Measurements from ENCODE around the gene HAAO.

- no peak for TF ChIP-seq EZH2phosphoT487 (IDR thresholded peaks at IDR 0.05; ENCODE audit: borderline replicate concordance)
- TF ChIP-seq, protein P1, sequence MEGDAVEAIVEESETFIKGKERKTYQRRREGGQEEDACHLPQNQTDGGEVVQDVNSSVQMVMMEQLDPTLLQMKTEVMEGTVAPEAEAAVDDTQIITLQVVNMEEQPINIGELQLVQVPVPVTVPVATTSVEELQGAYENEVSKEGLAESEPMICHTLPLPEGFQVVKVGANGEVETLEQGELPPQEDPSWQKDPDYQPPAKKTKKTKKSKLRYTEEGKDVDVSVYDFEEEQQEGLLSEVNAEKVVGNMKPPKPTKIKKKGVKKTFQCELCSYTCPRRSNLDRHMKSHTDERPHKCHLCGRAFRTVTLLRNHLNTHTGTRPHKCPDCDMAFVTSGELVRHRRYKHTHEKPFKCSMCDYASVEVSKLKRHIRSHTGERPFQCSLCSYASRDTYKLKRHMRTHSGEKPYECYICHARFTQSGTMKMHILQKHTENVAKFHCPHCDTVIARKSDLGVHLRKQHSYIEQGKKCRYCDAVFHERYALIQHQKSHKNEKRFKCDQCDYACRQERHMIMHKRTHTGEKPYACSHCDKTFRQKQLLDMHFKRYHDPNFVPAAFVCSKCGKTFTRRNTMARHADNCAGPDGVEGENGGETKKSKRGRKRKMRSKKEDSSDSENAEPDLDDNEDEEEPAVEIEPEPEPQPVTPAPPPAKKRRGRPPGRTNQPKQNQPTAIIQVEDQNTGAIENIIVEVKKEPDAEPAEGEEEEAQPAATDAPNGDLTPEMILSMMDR (conservative IDR thresholded peaks at IDR 0.05; ENCODE audit: low read length), result no peak
Measured at GRCh38 chr2:42796427-42797248, 4.3 kb upstream of the HAAO start.
